ENCODE results near the gene GLRX2.
A peak's percentile ranks its signal among the peaks of the same experiment; 100 is the strongest.

The GLRX2 gene

GRCh38 chr1:193110864-193111263 is 5.7 kb upstream of the GLRX2 start:
- Histone ChIP-seq H3K9me3 (ENCODE audit: low read length) (no peaks in the 10 kb centered on the region), H3K36me3 (ENCODE audit: insufficient read depth, low read length) (no peaks in the 10 kb centered on the region), H3K9ac (ENCODE audit: low read length) (no peak overlapping the region), H3K27me3 (ENCODE audit: control insufficient read depth in 1 of 2, insufficient read depth in 2 of 2, low read length in 2 of 2) (no peaks in the 10 kb centered on the region), H3K4me3 (ENCODE audit: low read depth in 1 of 2, low read length in 2 of 2) (no peak overlapping the region), H3K27ac (ENCODE audit: low read depth, low read length) (no peak overlapping the region), H3K4me1 (ENCODE audit: insufficient read depth, low read length) (no peaks in the 10 kb centered on the region)

- H3K4me3 ChIP-seq (ENCODE audit: low read depth in 1 of 2, low read length in 2 of 2) = no peak overlapping the region
- H3K4me1 ChIP-seq (ENCODE audit: insufficient read depth, low read length) = no peaks in the 10 kb centered on the region
- H3K9me3 ChIP-seq (ENCODE audit: low read length) = no peaks in the 10 kb centered on the region
- no peak overlapping the region for H3K9ac ChIP-seq (ENCODE audit: low read length)
- H3K36me3 ChIP-seq (ENCODE audit: insufficient read depth, low read length) = no peaks in the 10 kb centered on the region
- no peak overlapping the region for H3K27ac ChIP-seq (ENCODE audit: low read depth, low read length)
- H3K27me3 ChIP-seq (ENCODE audit: control insufficient read depth in 1 of 2, insufficient read depth in 2 of 2, low read length in 2 of 2) = no peaks in the 10 kb centered on the region
Observed at GRCh38 chr1:193110246-193110645, 5.0 kb upstream of the GLRX2 start.

GRCh38 chr1:193109619-193110018 is 4.4 kb upstream of the GLRX2 start:
- Histone ChIP-seq H3K9me3 (ENCODE audit: low read length) (no peaks in the 10 kb centered on the region), H3K27me3 (ENCODE audit: control insufficient read depth in 1 of 2, insufficient read depth in 2 of 2, low read length in 2 of 2) (no peaks in the 10 kb centered on the region), H3K4me1 (ENCODE audit: insufficient read depth, low read length) (no peaks in the 10 kb centered on the region), H3K27ac (ENCODE audit: low read depth, low read length) (no peak overlapping the region), H3K36me3 (ENCODE audit: insufficient read depth, low read length) (no peaks in the 10 kb centered on the region), H3K4me3 (ENCODE audit: low read depth in 1 of 2, low read length in 2 of 2) (no peak overlapping the region), H3K9ac (ENCODE audit: low read length) (no peak overlapping the region)

DNA sequence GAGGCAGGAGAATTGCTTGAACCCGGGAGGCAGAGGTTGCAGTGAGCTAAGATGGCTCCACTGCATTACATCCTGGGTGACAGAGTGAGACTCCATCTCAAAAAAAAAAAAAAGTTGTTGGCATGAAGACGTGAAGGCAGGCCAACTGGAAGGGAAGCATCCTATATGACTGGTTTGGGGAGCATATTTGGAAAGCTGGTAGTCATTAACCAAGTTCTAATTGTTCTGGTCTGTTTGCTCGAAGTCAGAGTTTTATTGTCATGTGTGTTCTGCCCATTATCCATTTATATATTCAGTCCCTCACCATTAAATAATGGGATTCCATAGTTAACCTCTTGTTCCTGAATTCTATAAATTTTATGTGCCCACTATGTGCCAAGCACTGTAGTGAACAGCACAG is 3.3 kb upstream of the GLRX2 start:
- no peak overlapping the region for H3K9ac ChIP-seq (ENCODE audit: low read length)
- H3K9me3 ChIP-seq (ENCODE audit: low read length) = no peaks in the 10 kb centered on the region
- no peaks in the 10 kb centered on the region for H3K27me3 ChIP-seq (ENCODE audit: control insufficient read depth in 1 of 2, insufficient read depth in 2 of 2, low read length in 2 of 2)
- H3K4me1 ChIP-seq (ENCODE audit: insufficient read depth, low read length) = peaks cover 9% of the 10 kb centered on the region
- no peaks in the 10 kb centered on the region for H3K36me3 ChIP-seq (ENCODE audit: insufficient read depth, low read length)
- H3K27ac ChIP-seq (ENCODE audit: low read depth, low read length) = no peak overlapping the region
- H3K4me3 ChIP-seq (ENCODE audit: low read depth in 1 of 2, low read length in 2 of 2) = no peak overlapping the region

- Histone ChIP-seq H3K27ac (ENCODE audit: low read depth, low read length) (peak overlapping the region; percentile 84), H3K9ac (ENCODE audit: low read length) (peak overlapping the region; percentile 73)
Observed at GRCh38 chr1:193105821-193106177, 585 bp upstream of the GLRX2 start.

DNA sequence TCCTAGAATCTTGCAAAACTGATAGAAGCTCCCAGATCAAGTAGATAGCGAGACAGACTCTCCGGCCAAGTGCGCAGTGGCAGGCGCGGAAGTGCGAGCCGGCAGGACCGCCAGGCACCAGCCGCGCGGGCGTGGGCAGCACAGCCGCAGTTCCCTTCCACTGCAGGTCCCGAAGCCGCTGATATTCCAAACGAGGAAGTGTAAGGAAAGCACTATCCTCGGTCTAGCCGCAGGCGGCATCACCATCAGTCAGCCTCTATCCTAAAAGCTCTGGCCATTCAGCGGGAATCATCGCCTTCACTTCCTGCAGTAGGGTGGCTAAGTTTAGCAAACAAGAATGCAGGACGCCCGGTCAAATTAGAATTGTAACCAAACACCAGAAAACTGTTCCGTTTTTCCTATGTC is 710 bp downstream of the GLRX2 start:
- H3K9ac ChIP-seq (ENCODE audit: low read length) = peak overlapping the region; percentile 68
- peaks cover 18% of the 10 kb centered on the region for H3K4me1 ChIP-seq (ENCODE audit: insufficient read depth, low read length)

More at GRCh38 chr1:193105821-193106177, 585 bp upstream of the GLRX2 start:
- H3K4me3 ChIP-seq (ENCODE audit: low read depth in 1 of 2, low read length in 2 of 2) = peak overlapping the region; percentile 67 to 70
- H3K9me3 ChIP-seq (ENCODE audit: low read length) = no peaks in the 10 kb centered on the region
- no peaks in the 10 kb centered on the region for H3K27me3 ChIP-seq (ENCODE audit: control insufficient read depth in 1 of 2, insufficient read depth in 2 of 2, low read length in 2 of 2)
- no peaks in the 10 kb centered on the region for H3K36me3 ChIP-seq (ENCODE audit: insufficient read depth, low read length)
- H3K4me1 ChIP-seq (ENCODE audit: insufficient read depth, low read length) = peaks cover 18% of the 10 kb centered on the region

DNA sequence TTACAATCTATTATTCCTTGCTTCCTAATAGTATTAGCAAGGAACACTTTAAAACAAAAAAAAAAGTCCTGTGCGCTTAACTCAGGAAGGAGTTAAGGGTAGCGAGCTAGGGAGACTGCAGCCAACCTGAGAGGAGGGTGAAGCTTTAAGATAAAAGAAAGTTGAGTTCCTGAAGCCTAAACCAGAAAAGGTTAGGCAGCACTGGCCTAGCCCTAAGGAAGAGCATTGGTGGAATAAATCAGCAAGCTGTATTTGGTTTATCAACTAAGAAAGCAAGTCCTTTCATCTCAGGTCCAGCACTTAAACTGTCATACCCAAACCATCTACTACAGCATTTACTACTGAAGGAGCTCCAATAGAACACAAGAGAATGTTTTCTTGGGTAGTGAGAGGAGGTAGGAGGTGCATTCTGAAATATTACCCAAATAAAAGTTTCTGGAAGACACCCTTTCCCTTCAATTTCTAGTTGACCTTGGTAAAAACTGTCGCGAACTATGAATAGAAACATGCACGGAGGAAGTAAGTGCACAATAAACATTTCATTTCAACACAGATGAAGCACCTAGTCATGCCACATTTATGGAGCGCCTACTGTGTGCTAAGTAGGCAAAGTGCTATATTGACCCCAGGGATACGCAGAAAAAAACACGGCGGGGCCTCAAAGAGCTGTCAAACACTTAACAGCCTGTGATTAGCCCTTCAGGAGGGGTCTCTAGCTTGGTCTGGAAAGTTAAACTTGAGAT is 1.3 kb downstream of the GLRX2 start:
- peaks cover 16% of the 10 kb centered on the region for H3K36me3 ChIP-seq (ENCODE audit: insufficient read depth, low read length)
- H3K9me3 ChIP-seq (ENCODE audit: low read length) = no peaks in the 10 kb centered on the region
- peaks cover 18% of the 10 kb centered on the region for H3K4me1 ChIP-seq (ENCODE audit: insufficient read depth, low read length)
- no peaks in the 10 kb centered on the region for H3K27me3 ChIP-seq (ENCODE audit: control insufficient read depth in 1 of 2, insufficient read depth in 2 of 2, low read length in 2 of 2)
- peak overlapping the region; percentile 70 to 92 for H3K4me3 ChIP-seq (ENCODE audit: low read depth in 1 of 2, low read length in 2 of 2)
- peak overlapping the region; percentile 84 for H3K27ac ChIP-seq (ENCODE audit: low read depth, low read length)
- H3K9ac ChIP-seq (ENCODE audit: low read length) = peak overlapping the region; percentile 68

More for the DNA sequence above, 710 bp downstream of the GLRX2 start:
- peaks cover 10% of the 10 kb centered on the region for H3K36me3 ChIP-seq (ENCODE audit: insufficient read depth, low read length)
- H3K27ac ChIP-seq (ENCODE audit: low read depth, low read length) = peak overlapping the region; percentile 84
- no peaks in the 10 kb centered on the region for H3K9me3 ChIP-seq (ENCODE audit: low read length)
- no peaks in the 10 kb centered on the region for H3K27me3 ChIP-seq (ENCODE audit: control insufficient read depth in 1 of 2, insufficient read depth in 2 of 2, low read length in 2 of 2)
- H3K4me3 ChIP-seq (ENCODE audit: low read depth in 1 of 2, low read length in 2 of 2) = peak overlapping the region; percentile 70 to 92

DNA sequence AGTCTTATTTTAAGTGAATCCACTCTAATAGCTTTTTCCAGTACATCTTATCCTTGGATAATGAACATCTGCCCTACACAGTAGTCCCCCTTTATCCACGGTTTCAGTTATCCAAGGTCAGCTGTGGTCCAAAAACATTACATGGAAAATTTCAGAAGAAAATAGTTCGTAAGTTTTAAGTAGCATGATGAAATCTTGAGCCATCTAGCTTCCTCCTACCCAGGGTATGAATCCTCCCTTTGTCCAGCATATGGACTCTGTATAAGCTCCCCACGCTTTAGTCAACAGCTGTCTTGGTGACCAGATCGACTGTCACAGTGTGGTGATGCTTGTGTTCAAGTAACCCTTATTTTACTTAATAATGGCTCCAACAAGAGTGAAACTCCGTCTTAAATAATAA is 2.6 kb downstream of the GLRX2 start:
- H3K27ac ChIP-seq (ENCODE audit: low read depth, low read length) = no peak overlapping the region
- H3K36me3 ChIP-seq (ENCODE audit: insufficient read depth, low read length) = peaks cover 25% of the 10 kb centered on the region
- H3K4me3 ChIP-seq (ENCODE audit: low read depth in 1 of 2, low read length in 2 of 2) = no peak overlapping the region
- no peaks in the 10 kb centered on the region for H3K9me3 ChIP-seq (ENCODE audit: low read length)
- peaks cover 18% of the 10 kb centered on the region for H3K4me1 ChIP-seq (ENCODE audit: insufficient read depth, low read length)
- H3K27me3 ChIP-seq (ENCODE audit: control insufficient read depth in 1 of 2, insufficient read depth in 2 of 2, low read length in 2 of 2) = no peaks in the 10 kb centered on the region
- H3K9ac ChIP-seq (ENCODE audit: low read length) = no peak overlapping the region

DNA sequence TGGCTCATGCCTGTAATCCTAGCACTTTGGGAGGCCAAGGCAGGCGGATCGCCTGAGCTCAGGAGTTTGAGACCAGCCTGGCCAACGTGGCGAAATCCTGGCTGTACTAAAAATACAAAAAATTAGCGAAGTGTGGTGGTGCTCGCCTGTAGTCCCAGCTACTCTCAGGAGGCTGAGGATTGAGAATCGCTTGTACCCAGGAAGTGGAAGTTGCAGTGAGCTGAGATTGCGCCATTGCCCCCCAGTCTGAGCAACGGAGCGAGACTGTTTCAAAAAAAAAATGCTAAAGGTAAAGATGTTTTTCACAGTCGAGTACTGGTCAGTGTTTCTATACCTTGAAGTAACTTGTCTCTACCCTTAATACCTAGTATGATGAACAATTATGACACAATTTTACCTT is 11.1 kb downstream of the GLRX2 start:
- H3K4me3 ChIP-seq (ENCODE audit: low read depth in 1 of 2, low read length in 2 of 2) = no peak overlapping the region
- H3K9me3 ChIP-seq (ENCODE audit: low read length) = no peaks in the 10 kb centered on the region
- peaks cover 39% of the 10 kb centered on the region for H3K36me3 ChIP-seq (ENCODE audit: insufficient read depth, low read length)
- no peak overlapping the region for H3K27ac ChIP-seq (ENCODE audit: low read depth, low read length)
- no peak overlapping the region for H3K9ac ChIP-seq (ENCODE audit: low read length)
- H3K4me1 ChIP-seq (ENCODE audit: insufficient read depth, low read length) = no peaks in the 10 kb centered on the region
- H3K27me3 ChIP-seq (ENCODE audit: control insufficient read depth in 1 of 2, insufficient read depth in 2 of 2, low read length in 2 of 2) = no peaks in the 10 kb centered on the region

DNA sequence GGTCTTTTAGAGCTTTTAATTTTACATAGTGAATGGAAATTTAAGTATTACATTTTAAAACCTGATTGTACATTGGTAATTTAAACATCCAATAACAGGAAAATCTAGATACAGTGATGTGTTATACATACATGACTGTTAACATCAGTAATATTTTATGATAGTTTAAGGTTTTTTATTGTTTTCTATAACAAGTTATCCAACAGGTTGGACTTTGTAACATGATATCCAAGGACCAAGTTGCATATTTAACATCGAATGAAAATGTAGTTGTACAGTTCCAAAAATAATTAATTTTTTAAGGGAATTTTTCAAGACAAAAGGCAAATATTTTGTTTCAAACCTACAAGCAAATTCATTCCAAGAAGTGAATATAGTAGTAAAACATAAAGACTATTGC is 14.3 kb downstream of the GLRX2 start:
- H3K27me3 ChIP-seq (ENCODE audit: control insufficient read depth in 1 of 2, insufficient read depth in 2 of 2, low read length in 2 of 2) = no peaks in the 10 kb centered on the region
- H3K36me3 ChIP-seq (ENCODE audit: insufficient read depth, low read length) = peaks cover 15% of the 10 kb centered on the region
- H3K9ac ChIP-seq (ENCODE audit: low read length) = no peak overlapping the region
- no peaks in the 10 kb centered on the region for H3K4me1 ChIP-seq (ENCODE audit: insufficient read depth, low read length)
- H3K4me3 ChIP-seq (ENCODE audit: low read depth in 1 of 2, low read length in 2 of 2) = no peak overlapping the region
- no peak overlapping the region for H3K27ac ChIP-seq (ENCODE audit: low read depth, low read length)
- H3K9me3 ChIP-seq (ENCODE audit: low read length) = no peaks in the 10 kb centered on the region

DNA sequence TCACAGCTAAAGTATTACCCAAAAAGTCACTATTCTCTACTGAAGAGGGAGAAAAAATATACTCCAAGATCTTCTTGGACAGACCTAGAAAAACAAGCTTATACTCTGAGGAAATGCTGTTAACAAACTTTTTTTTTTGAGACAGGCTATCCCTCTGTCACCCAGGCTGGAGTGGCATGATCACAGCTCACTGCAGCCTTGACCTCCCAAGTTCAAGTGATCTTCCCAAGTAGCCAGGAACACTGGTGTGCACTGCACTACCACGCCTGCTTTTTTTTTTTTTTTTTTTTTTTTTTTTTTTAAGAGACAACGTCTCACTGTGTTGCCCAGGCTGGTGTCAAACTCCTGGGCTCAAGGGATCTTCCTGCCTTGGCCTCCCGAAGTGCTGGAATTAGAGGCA is 17.3 kb downstream of the GLRX2 start:
- no peaks in the 10 kb centered on the region for H3K9me3 ChIP-seq (ENCODE audit: low read length)
- no peak overlapping the region for H3K27ac ChIP-seq (ENCODE audit: low read depth, low read length)
- H3K4me3 ChIP-seq (ENCODE audit: low read depth in 1 of 2, low read length in 2 of 2) = no peak overlapping the region
- no peaks in the 10 kb centered on the region for H3K4me1 ChIP-seq (ENCODE audit: insufficient read depth, low read length)
- H3K36me3 ChIP-seq (ENCODE audit: insufficient read depth, low read length) = peaks cover 25% of the 10 kb centered on the region
- no peak overlapping the region for H3K9ac ChIP-seq (ENCODE audit: low read length)
- H3K27me3 ChIP-seq (ENCODE audit: control insufficient read depth in 1 of 2, insufficient read depth in 2 of 2, low read length in 2 of 2) = no peaks in the 10 kb centered on the region

- no peaks in the 10 kb centered on the region for H3K27me3 ChIP-seq (ENCODE audit: control insufficient read depth in 1 of 2, insufficient read depth in 2 of 2, low read length in 2 of 2)
- H3K9me3 ChIP-seq (ENCODE audit: low read length) = no peaks in the 10 kb centered on the region
- peaks cover 36% of the 10 kb centered on the region for H3K36me3 ChIP-seq (ENCODE audit: insufficient read depth, low read length)
- no peak overlapping the region for H3K9ac ChIP-seq (ENCODE audit: low read length)
- no peak overlapping the region for H3K27ac ChIP-seq (ENCODE audit: low read depth, low read length)
- no peaks in the 10 kb centered on the region for H3K4me1 ChIP-seq (ENCODE audit: insufficient read depth, low read length)
- H3K4me3 ChIP-seq (ENCODE audit: low read depth in 1 of 2, low read length in 2 of 2) = no peak overlapping the region
Observed at GRCh38 chr1:193086342-193086741, 18.9 kb downstream of the GLRX2 start.

Measured in muscle layer of colon (tissue), 2 donors.